HL-60 (cell line): ENCODE results near the gene NHERF1.

Experiments
- DNase-seq, 2 experiments: peaks; one replicate each; pipeline ENCODE4 v3.0.0-alpha.2; 2010 to 2020; ENCODE audit warnings: low read depth in 1 of 2, low spot score in 1 of 2
- H3K27ac ChIP-seq: fragments of 250-450 bp; sonication (Bioruptor Pico); replicated peaks from 2 replicates; pipeline ENCODE4 v1.5.1; 2020; ENCODE audit warnings: mild to moderate bottlenecking, moderate library complexity
- H3K27me3 ChIP-seq: fragments of 250-450 bp; sonication (Bioruptor Pico); 2 replicates; pipeline ENCODE4 v1.5.1; 2021; ENCODE audit warnings: mild to moderate bottlenecking, moderate library complexity; ENCODE audit not compliant: insufficient read depth, poor library complexity, severe bottlenecking
- H3K4me3 ChIP-seq: replicated peaks from 2 replicates; pipeline ENCODE4 v1.5.1; 2011; ENCODE audit warnings: mild to moderate bottlenecking, control low read depth, low read length; ENCODE audit not compliant: insufficient read depth
- CTCF ChIP-seq: IDR thresholded peaks from one replicate; pipeline ENCODE4 v1.5.1; 2011; ENCODE audit warnings: low read length, control low read depth, inconsistent platforms; ENCODE audit not compliant: insufficient read depth
- GABPA ChIP-seq: IDR thresholded peaks from 2 replicates; pipeline ENCODE4 v1.6.1; 2012; ENCODE audit warnings: low read depth
- POLR2AphosphoS5 ChIP-seq: IDR thresholded peaks from 2 replicates; pipeline ENCODE4 v1.6.1; 2012; ENCODE audit warnings: low read depth
- REST ChIP-seq: IDR thresholded peaks from 2 replicates; pipeline ENCODE4 v1.6.1; 2012; ENCODE audit warnings: low read depth; ENCODE audit not compliant: insufficient replicate concordance
- SPI1 ChIP-seq: IDR thresholded peaks from 2 replicates; pipeline ENCODE4 v1.6.1; 2012; ENCODE audit warnings: low read depth, mild to moderate bottlenecking, borderline replicate concordance

Gene NHERF1

GRCh38 chr17:74784125-74784810 lies 35.8 kb downstream of the NHERF1 start:
- Histone ChIP-seq H3K27ac (no peak overlapping the region), H3K27me3 (no peaks in the 10 kb centered on the region), H3K4me3 (no peak overlapping the region)
- DNase-seq, result no peak
- TF ChIP-seq CTCF (no peak), SPI1 (no peak), POLR2AphosphoS5 (no peak), REST (no peak), GABPA (no peak)

DNA sequence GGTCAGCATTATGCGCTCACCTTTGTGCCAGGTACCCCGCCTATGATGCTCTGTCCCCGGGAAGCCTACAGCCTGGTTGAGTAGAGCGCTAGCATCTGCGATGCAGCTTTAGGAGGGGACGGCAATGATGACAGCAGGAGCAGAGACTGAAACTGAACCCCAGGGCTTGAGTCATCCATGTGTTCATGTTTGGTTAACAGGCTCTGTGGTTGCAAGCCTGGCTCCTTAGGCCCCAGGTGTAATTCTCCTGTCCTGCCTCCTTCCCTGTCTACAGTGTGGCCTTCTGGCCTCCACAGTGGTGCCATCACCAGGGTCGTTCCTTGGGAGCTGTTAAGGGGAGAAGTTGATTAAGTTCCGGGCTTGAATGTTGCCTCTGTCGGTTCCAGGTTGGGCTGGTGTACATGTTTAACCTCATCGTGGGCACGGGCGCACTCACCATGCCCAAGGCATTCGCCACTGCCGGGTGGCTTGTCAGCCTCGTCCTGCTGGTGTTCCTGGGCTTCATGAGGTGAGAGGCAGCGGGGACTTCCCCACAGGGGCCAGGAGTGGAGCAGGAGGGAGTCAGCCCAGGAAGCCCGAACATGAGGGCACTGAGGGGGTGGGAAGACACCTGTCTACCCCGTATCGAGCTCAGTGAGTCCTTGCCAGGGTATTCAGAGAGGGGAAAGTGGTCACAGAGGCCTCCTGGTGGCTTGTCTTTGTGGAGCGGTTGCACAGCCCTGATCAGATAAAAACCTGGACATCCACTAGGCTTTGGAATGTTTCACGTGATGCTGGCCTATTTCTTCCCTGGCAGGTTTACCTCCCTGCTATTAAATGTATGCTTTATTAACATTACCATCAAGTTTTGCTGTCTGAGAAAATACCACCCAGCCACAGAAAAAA lies 36.9 kb downstream of the NHERF1 start:
- no peak overlapping the region for H3K27ac ChIP-seq
- TF ChIP-seq POLR2AphosphoS5 (no peak), GABPA (no peak), REST (no peak), SPI1 (no peak), CTCF (no peak)
- H3K27me3 ChIP-seq, result no peaks in the 10 kb centered on the region
- no peak overlapping the region for H3K4me3 ChIP-seq
- no peak for DNase-seq

DNA sequence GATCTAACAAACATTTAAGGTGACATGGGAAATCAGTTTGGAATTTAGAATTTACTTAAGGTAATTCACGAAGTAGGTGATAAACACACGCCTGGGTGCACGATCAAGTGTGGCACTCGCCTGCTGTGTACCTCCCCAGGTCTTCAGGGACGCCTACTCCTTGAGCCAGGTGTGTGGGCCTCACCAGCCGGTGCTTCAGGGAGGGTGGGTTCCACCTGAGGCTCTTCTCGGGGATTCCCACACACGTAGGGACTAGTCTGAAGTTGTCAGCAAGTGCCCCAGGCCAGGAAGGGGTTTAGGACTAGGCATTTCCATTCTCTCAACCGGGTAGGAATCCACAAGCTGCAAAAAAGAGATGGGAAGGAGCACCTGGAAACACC lies 37.5 kb downstream of the NHERF1 start:
- no peak overlapping the region for H3K4me3 ChIP-seq
- no peak for TF ChIP-seq POLR2AphosphoS5
- no peak for TF ChIP-seq REST
- no peak for TF ChIP-seq CTCF
- no peak for TF ChIP-seq SPI1
- TF ChIP-seq GABPA, result no peak
- DNase-seq, result no peak

More for the DNA sequence above, 37.5 kb downstream of the NHERF1 start:
- no peak overlapping the region for H3K27ac ChIP-seq
- H3K27me3 ChIP-seq, result no peaks in the 10 kb centered on the region
